Brain microvascular endothelial cell (primary cell): ENCODE data around the gene SYN1.
A peak's percentile ranks its signal among the peaks of the same experiment; 100 is the strongest.

Source experiments
- DNase-seq: peaks from one replicate; pipeline ENCODE4 v3.0.0-alpha.2; 2020
- H3K27ac ChIP-seq: fragments of 250-450 bp; sonication (Bioruptor Pico); 2 replicates; pipeline ENCODE4 v1.5.1; 2020; ENCODE audit warnings: mild to moderate bottlenecking, moderate library complexity
- H3K27me3 ChIP-seq: fragments of 250-450 bp; sonication (Bioruptor Pico); replicated peaks from 2 replicates; pipeline ENCODE4 v1.5.1; 2020; ENCODE audit warnings: mild to moderate bottlenecking
- H3K36me3 ChIP-seq: fragments of 250-450 bp; sonication (Bioruptor Pico); replicated peaks from 2 replicates; pipeline ENCODE4 v1.5.1; 2020; ENCODE audit warnings: mild to moderate bottlenecking
- H3K4me3 ChIP-seq: 2 replicates; pipeline ENCODE4 v1.5.1; 2011; ENCODE audit warnings: low read depth, mild to moderate bottlenecking, control low read depth, low read length, moderate library complexity
- CTCF ChIP-seq: IDR thresholded peaks from 2 replicates; pipeline ENCODE4 v1.5.1; 2011; ENCODE audit warnings: low read depth, mild to moderate bottlenecking, moderate library complexity, low read length, control low read depth, inconsistent platforms; ENCODE audit errors: missing control alignments
- in situ Hi-C: cut with HindIII; loops from 2 replicates; pipeline ENCODE4 v1.10.0; 2017; ENCODE audit warnings: low sequenced_read_pairs, low pct_ligation_motif_present

SYN1 gene

DNA sequence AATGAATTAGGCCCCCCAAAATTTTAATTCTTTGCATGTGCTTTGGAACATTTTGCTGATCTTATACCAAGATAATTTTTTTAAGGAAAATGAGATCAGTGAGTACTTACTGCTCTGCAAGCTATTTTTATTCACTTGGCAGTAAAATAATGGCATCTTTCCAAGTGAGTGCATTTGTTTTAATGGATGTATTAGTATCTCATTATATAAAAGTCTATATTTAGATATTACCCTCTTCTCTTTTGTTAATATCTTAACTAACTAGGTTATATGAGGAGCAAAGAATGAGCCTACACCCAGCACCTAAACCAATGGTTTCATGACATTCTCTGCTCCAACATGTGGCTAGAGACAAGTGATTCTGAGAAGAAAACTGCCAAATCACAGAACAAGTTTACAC is 79.8 kb downstream of the SYN1 start:
- Histone ChIP-seq H3K4me3 (no peak overlapping the region), H3K36me3 (no peaks in the 10 kb centered on the region), H3K27ac (no peak overlapping the region), H3K27me3 (no peaks in the 10 kb centered on the region)
- no peak for DNase-seq
- in situ Hi-C loops: no loop called here
- no peak for TF ChIP-seq CTCF

DNA sequence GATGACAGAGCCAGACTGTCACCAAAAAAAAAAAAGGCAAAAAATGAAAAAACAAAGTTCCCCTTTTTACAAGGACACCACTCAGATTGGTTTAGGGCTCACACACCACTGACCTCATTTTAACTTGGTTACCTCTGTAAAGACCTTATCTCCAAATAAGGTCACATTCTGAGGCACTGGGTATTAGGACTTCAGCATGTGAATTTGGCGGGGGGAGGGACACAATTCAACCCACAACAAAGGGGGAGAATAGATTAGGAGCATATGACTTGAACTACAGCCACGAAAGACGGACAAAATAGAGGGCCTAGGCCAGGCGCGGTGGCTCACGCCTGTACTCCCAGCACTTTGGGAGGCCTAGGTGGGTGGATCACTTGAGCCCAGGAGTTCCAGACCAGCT is 89.6 kb downstream of the SYN1 start:
- DNase-seq: no peak
- no peaks in the 10 kb centered on the region for H3K36me3 ChIP-seq
- no peak overlapping the region for H3K4me3 ChIP-seq
- H3K27ac ChIP-seq: no peak overlapping the region
- no peak for TF ChIP-seq CTCF
- H3K27me3 ChIP-seq: no peaks in the 10 kb centered on the region
- in situ Hi-C loops: no loop called here

DNA sequence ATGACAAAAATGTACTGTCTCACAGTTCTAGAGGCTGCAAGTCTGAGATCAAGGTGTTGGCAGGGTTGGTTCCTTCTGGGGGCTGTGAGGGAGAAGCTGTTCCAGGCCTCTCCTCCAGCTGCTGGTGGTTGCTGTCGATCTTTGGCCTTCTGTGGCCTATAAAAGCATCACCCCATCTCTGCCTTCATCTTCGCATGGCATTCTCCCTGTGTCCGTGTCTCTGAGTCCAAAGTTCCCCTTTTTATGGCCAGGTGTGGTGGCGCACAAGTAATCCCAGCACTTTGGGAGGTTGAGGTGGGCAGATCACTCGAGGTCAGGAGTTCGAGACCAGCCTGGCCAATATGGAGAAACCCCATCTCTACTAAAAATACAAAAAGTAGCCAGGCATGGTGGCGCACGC is 90.1 kb downstream of the SYN1 start:
- no peak overlapping the region for H3K27ac ChIP-seq
- in situ Hi-C loops: no loop called here
- no peak overlapping the region for H3K4me3 ChIP-seq
- no peak for DNase-seq
- H3K36me3 ChIP-seq: no peaks in the 10 kb centered on the region
- no peaks in the 10 kb centered on the region for H3K27me3 ChIP-seq
- no peak for TF ChIP-seq CTCF

DNA sequence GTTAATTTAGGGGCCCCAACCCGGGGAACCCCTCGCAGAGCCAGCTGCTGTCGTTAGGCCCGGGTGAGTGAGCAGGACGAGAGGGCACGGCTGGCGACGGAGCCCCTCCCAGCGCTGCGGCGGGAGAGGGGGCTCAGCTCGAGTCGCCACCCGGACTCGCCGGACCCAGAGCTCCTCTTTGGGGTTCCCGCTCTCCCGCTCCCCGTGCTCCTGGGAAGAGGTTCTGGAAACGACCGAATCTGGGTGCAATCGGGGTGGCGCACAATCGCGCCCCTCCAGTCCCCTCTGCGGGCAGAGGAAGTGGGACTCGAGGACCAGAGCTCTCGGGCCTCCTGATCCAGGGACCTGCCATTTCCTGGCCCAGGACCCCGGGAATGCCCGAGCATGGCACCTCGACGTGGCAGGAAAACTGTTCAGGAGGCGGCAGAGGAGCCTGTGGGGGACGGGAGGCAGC is 95.9 kb downstream of the SYN1 start:
- peak overlapping the region; percentile 57 for H3K4me3 ChIP-seq
- H3K27ac ChIP-seq: no peak overlapping the region

GRCh38 chrX:47523297-47523696 is 96.4 kb downstream of the SYN1 start:
- Histone ChIP-seq H3K36me3 (no peaks in the 10 kb centered on the region), H3K27me3 (no peaks in the 10 kb centered on the region), H3K27ac (no peak overlapping the region), H3K4me3 (peak overlapping the region; percentile 57)
- in situ Hi-C loops: no loop called here
- DNase-seq: peak; percentile 62
- peak; percentile 72 for TF ChIP-seq CTCF

More for the DNA sequence above, 95.9 kb downstream of the SYN1 start:
- DNase-seq: no peak
- no peaks in the 10 kb centered on the region for H3K36me3 ChIP-seq
- TF ChIP-seq CTCF: no peak
- in situ Hi-C loops: no loop called here
- H3K27me3 ChIP-seq: no peaks in the 10 kb centered on the region
